Osteocyte (in vitro differentiated cells): ENCODE results near the gene TSHR. TPM values are rescaled to one million over a fixed set of nuclear protein-coding genes. Genes with fewer than 3 reads are reported as not detected.

Experiments
- total RNA-seq: library from RNA; stranded (reverse); gene quantifications from 2 replicates; pipeline ENCODE4 v1.2.1, GENCODE V29; 2021

Gene TSHR
- total RNA-seq, 1 donor from 2014 or later = not detected

Other genes with a start within 250 kb of the TSHR start
- 9.4 and 9.7 TPM in 2 replicates for gene CEP128, start 13.9 kb upstream of the TSHR start, total RNA-seq